ENCODE measurements around the gene CR1L.

GRCh38 chr1:207628776-207629175 lies 16.2 kb upstream of the CR1L start:
- TF ChIP-seq EZH2 (IDR thresholded peaks at IDR 0.05; ENCODE audit: borderline replicate concordance, low read depth, low read length, severe bottlenecking): no peak
- peak; percentile 7 for TF ChIP-seq FOS (IDR thresholded peaks at IDR 0.05; ENCODE audit: borderline replicate concordance, insufficient read depth, low read length)
- TF ChIP-seq CTCF (IDR thresholded peaks at IDR 0.05; ENCODE audit: extremely low read depth in 1 of 2, insufficient read depth in 1 of 2, low read depth in 1 of 2, low read length in 2 of 2): no peak
- no peak for TF ChIP-seq JUN (IDR thresholded peaks at IDR 0.05; ENCODE audit: borderline replicate concordance, insufficient read depth, insufficient read length, low read depth)
- no peak for TF ChIP-seq POLR2AphosphoS5 (IDR thresholded peaks at IDR 0.05; ENCODE audit: insufficient read depth, low read depth, low read length)

Data from endothelial cell of umbilical vein (primary cell).